HEK293T (cell line): Measurements from ENCODE around the gene DDA1.

Experiments
- CTCF ChIA-PET: fragments of 350-600 bp; formaldehyde crosslinking; extraction: SDS; loops from one replicate; lab custom pipeline; 2021; ENCODE audit warnings: antibody characterized with exemption, inconsistent platforms; lab: Yijun Ruan, JAX
- POLR2A ChIA-PET: fragments of 350-600 bp; formaldehyde crosslinking; extraction: SDS; loops from one replicate; lab custom pipeline; 2020; ENCODE audit warnings: antibody characterized with exemption, inconsistent platforms; lab: Yijun Ruan, JAX
- DNase-seq: peaks from one replicate; pipeline ENCODE4 v3.0.0; 2012; ENCODE audit warnings: mixed read lengths; ENCODE audit errors: extremely low spot score
- ARNT ChIP-seq: fragments of 450-650 bp; IDR thresholded peaks from 2 replicates; pipeline ENCODE4 v1.6.1; 2017; ENCODE audit warnings: mild to moderate bottlenecking
- BHLHE40 ChIP-seq: fragments of 450-650 bp; IDR thresholded peaks from 2 replicates; pipeline ENCODE4 v1.6.1; 2016; ENCODE audit warnings: mild to moderate bottlenecking, moderate library complexity, borderline replicate concordance
- CTBP1 ChIP-seq: fragments of 450-650 bp; IDR thresholded peaks from 2 replicates; pipeline ENCODE4 v1.6.1; 2016; ENCODE audit warnings: borderline replicate concordance
- ELF4 ChIP-seq: fragments of 450-650 bp; IDR thresholded peaks from 2 replicates; pipeline ENCODE4 v1.6.1; 2017; ENCODE audit warnings: antibody characterized with exemption
- FOXA1 ChIP-seq: fragments of 450-650 bp; IDR thresholded peaks from 2 replicates; pipeline ENCODE4 v1.6.1; 2016; ENCODE audit warnings: mild to moderate bottlenecking
- FOXK2 ChIP-seq: fragments of 450-650 bp; IDR thresholded peaks from 2 replicates; pipeline ENCODE4 v1.6.1; 2016; ENCODE audit warnings: mild to moderate bottlenecking
- FOXM1 ChIP-seq: fragments of 450-650 bp; IDR thresholded peaks from 2 replicates; pipeline ENCODE4 v1.6.1; 2017; ENCODE audit warnings: mild to moderate bottlenecking, borderline replicate concordance
- HDGF ChIP-seq: fragments of 450-650 bp; IDR thresholded peaks from 2 replicates; pipeline ENCODE4 v1.6.1; 2017; ENCODE audit warnings: antibody characterized with exemption, borderline replicate concordance
- L3MBTL2 ChIP-seq: fragments of 450-650 bp; conservative IDR thresholded peaks from 2 replicates; pipeline ENCODE4 v1.6.1; 2016; ENCODE audit warnings: mild to moderate bottlenecking
- LEF1 ChIP-seq: fragments of 450-650 bp; IDR thresholded peaks from 2 replicates; pipeline ENCODE4 v1.6.1; 2017; ENCODE audit warnings: mild to moderate bottlenecking, borderline replicate concordance
- NFRKB ChIP-seq: fragments of 450-650 bp; IDR thresholded peaks from 2 replicates; pipeline ENCODE4 v1.6.1; 2016; ENCODE audit warnings: mild to moderate bottlenecking, moderate library complexity
- PKNOX1 ChIP-seq: fragments of 450-650 bp; IDR thresholded peaks from 2 replicates; pipeline ENCODE4 v1.6.1; 2016
- SP1 ChIP-seq: fragments of 450-650 bp; IDR thresholded peaks from 2 replicates; pipeline ENCODE4 v1.6.1; 2017
- SUZ12 ChIP-seq: fragments of 450-650 bp; IDR thresholded peaks from 2 replicates; pipeline ENCODE4 v1.6.1; 2016; ENCODE audit warnings: mild to moderate bottlenecking
- TARDBP ChIP-seq: fragments of 450-650 bp; IDR thresholded peaks from 2 replicates; pipeline ENCODE4 v1.6.1; 2016
- ZNF384 ChIP-seq: fragments of 450-650 bp; IDR thresholded peaks from 2 replicates; pipeline ENCODE4 v1.6.1; 2016

DDA1 gene

GRCh38 chr19:17330262-17331044 is 21.1 kb downstream of the DDA1 start:
- DNase-seq = no peak
- ChIA-PET POLR2A (interaction anchor here (9.3 kb wide), 1 partner anchor 23 kb away, joined by 107 read pairs; the partner anchor contains the start of genes DDA1 and MRPL34), CTCF (interaction anchor here (0.5 kb wide), 1 partner anchor 12 kb away, joined by 3 read pairs; no protein-coding TSS in a partner anchor)
- TF ChIP-seq PKNOX1 (no peak), FOXM1 (no peak), NFRKB (no peak), TARDBP (no peak), BHLHE40 (no peak), ARNT (no peak), CTBP1 (no peak), SUZ12 (no peak), LEF1 (no peak), ELF4 (no peak), FOXK2 (no peak)

- DNase-seq = no peak
- TF ChIP-seq L3MBTL2 (no peak), PKNOX1 (no peak), FOXK2 (no peak), HDGF (no peak), SP1 (no peak), SUZ12 (no peak), FOXM1 (no peak), ARNT (no peak), ZNF384 (no peak), TARDBP (no peak), ELF4 (no peak), LEF1 (no peak), BHLHE40 (no peak), FOXA1 (no peak), CTBP1 (no peak), NFRKB (no peak)
- POLR2A ChIA-PET = interaction anchor here (9.3 kb wide), 1 partner anchor 23 kb away, joined by 107 read pairs; the partner anchor contains the start of genes DDA1 and MRPL34
- CTCF ChIA-PET = interaction anchor here (0.5 kb wide), 1 partner anchor 11 kb away, joined by 3 read pairs; no protein-coding TSS in a partner anchor
These were observed 21.7 kb downstream of the DDA1 start for GRCh38 chr19:17331045-17331558.

GRCh38 chr19:17332360-17332676 is 23.0 kb downstream of the DDA1 start:
- TF ChIP-seq HDGF = no peak; the same call in 1 of the 2 replicates
- TF ChIP-seq L3MBTL2 = no peak
- TF ChIP-seq FOXM1 = no peak
- no peak for TF ChIP-seq LEF1
- TF ChIP-seq SP1 = no peak
- TF ChIP-seq PKNOX1 = no peak
- TF ChIP-seq SUZ12 = no peak
- TF ChIP-seq BHLHE40 = no peak
- no peak for TF ChIP-seq ZNF384
- no peak for TF ChIP-seq FOXK2
- TF ChIP-seq FOXA1 = no peak
- no peak for TF ChIP-seq ELF4
- TF ChIP-seq ARNT = no peak
- no peak for TF ChIP-seq NFRKB
- TF ChIP-seq TARDBP = no peak
- no peak for TF ChIP-seq CTBP1
- no peak for DNase-seq
- ChIA-PET CTCF (interaction anchor here (1.1 to 2.0 kb wide), 2 partner anchors 27 to 39 kb away, joined by 5 to 6 read pairs; partner anchors contain the start of gene MRPL34), POLR2A (interaction anchor here (0.6 to 9.3 kb wide), 8 partner anchors 9 to 601 kb away, joined by 3 to 107 read pairs (median 6); partner anchors contain the start of genes DDA1, MRPL34 and USE1)

GRCh38 chr19:17332677-17333581 is 23.6 kb downstream of the DDA1 start:
- POLR2A ChIA-PET = interaction anchor here (0.6 to 9.3 kb wide), 11 partner anchors 8 to 601 kb away, joined by 3 to 107 read pairs (median 4); partner anchors contain the start of genes DDA1, MRPL34 and USE1
- CTCF ChIA-PET = interaction anchor here (1.1 to 2.0 kb wide), 2 partner anchors 28 to 40 kb away, joined by 5 to 6 read pairs; partner anchors contain the start of gene MRPL34
- DNase-seq = peak; percentile 95
- peak; percentile 31 for TF ChIP-seq L3MBTL2
- TF ChIP-seq PKNOX1 = peak; percentile 83
- no peak for TF ChIP-seq ARNT
- TF ChIP-seq FOXA1 = no peak
- peak; percentile 93 for TF ChIP-seq SP1
- TF ChIP-seq ZNF384 = no peak
- no peak for TF ChIP-seq FOXM1
- peak; percentile 100 for TF ChIP-seq HDGF
